ENCODE data around the gene SPPL2B. TPM values are rescaled to one million over a fixed set of nuclear protein-coding genes. Genes with fewer than 3 reads are reported as not detected.
"Not testable (repeated sequence)": the region's sequence is repeated elsewhere in the genome, so short reads cannot be mapped to it uniquely, and the experiment has no call there.

SPPL2B gene
- total and polyA plus RNA-seq, 4 donors, result 9.5 to 34.6 (median 21.4) TPM

GRCh38 chr19:2395293-2395829, 66.9 kb downstream of the SPPL2B start:
- H3K27ac ChIP-seq (ENCODE audit: low read depth in 1 of 2, low read length in 2 of 2), result peak overlapping the region; percentile 87 to 89
- 85% methylated on average over 18 of the region's 18 CpGs for WGBS
- H3K9ac ChIP-seq (ENCODE audit: low read depth in 1 of 2, low read length in 2 of 2); H3K9me3 ChIP-seq (ENCODE audit: control insufficient read depth in 4 of 4, low read length in 3 of 4); H3K36me3 ChIP-seq (ENCODE audit: control insufficient read depth in 4 of 4, insufficient read depth in 3 of 4, low read depth in 1 of 4, low read length in 3 of 4); DNase-seq (ENCODE audit: low spot score); H3K27me3 ChIP-seq (ENCODE audit: control insufficient read depth in 4 of 4, insufficient read depth in 4 of 4, low read length in 3 of 4); H3K4me3 ChIP-seq (ENCODE audit: low read depth in 1 of 3, low read length in 3 of 3): not testable (repeated sequence)
- peaks cover 4 to 23% (median 12%) of the 10 kb centered on the region in 4 donors for H3K4me1 ChIP-seq (ENCODE audit: control insufficient read depth in 4 of 4, insufficient read depth in 4 of 4, low read length in 3 of 4)

- H3K27me3 ChIP-seq (ENCODE audit: control insufficient read depth in 4 of 4, insufficient read depth in 4 of 4, low read length in 3 of 4); H3K36me3 ChIP-seq (ENCODE audit: control insufficient read depth in 4 of 4, insufficient read depth in 3 of 4, low read depth in 1 of 4, low read length in 3 of 4); H3K9me3 ChIP-seq (ENCODE audit: control insufficient read depth in 4 of 4, low read length in 3 of 4); DNase-seq (ENCODE audit: low spot score); H3K9ac ChIP-seq (ENCODE audit: low read depth in 1 of 2, low read length in 2 of 2); H3K27ac ChIP-seq (ENCODE audit: low read depth in 1 of 2, low read length in 2 of 2); H3K4me3 ChIP-seq (ENCODE audit: low read depth in 1 of 3, low read length in 3 of 3): not testable (repeated sequence)
- 95% methylated on average over 7 of the region's 7 CpGs for WGBS
- H3K4me1 ChIP-seq (ENCODE audit: control insufficient read depth in 4 of 4, insufficient read depth in 4 of 4, low read length in 3 of 4), result peaks cover 4 to 23% (median 12%) of the 10 kb centered on the region in 4 donors
Observed at GRCh38 chr19:2397173-2397572, 68.7 kb downstream of the SPPL2B start.

- H3K4me3 ChIP-seq (ENCODE audit: low read depth in 1 of 3, low read length in 3 of 3), result no peak overlapping the region
- WGBS, result 93% methylated on average over 14 of the region's 14 CpGs
- DNase-seq (ENCODE audit: low spot score), result no peak
Observed at GRCh38 chr19:2398735-2399305, 70.3 kb downstream of the SPPL2B start.

DNA sequence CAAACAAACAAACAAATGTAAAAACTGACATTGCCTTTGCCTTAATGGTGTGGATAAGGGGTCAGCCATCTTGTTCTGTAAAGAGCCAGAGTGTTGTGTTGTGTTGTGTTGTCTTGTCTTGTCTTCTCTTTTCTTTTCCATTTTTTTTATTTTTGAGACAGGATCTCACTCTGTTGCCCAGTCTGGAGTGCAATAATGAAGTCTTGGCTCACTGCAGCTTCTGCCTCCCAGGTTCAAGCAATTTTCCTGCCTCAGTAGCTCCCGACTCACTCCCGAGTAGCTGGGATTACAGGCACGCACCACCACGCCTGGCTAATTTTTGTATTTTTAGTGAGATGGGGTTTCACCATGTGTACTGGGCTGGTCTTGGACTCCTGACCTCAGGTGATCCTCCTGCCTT, 71.1 kb downstream of the SPPL2B start:
- H3K4me1 ChIP-seq (ENCODE audit: control insufficient read depth in 4 of 4, insufficient read depth in 4 of 4, low read length in 3 of 4), result peaks cover 4 to 20% (median 12%) of the 10 kb centered on the region in 4 donors
- no peak overlapping the region for H3K27ac ChIP-seq (ENCODE audit: low read depth in 1 of 2, low read length in 2 of 2)
- WGBS, result 94% methylated on average over 4 of the region's 4 CpGs
- TF ChIP-seq GABPA (IDR thresholded peaks at IDR 0.05 in 1 of 2, conservative IDR thresholded peaks at IDR 0.05 in 1 of 2) (no peak), RXRA (IDR thresholded peaks at IDR 0.05) (no peak), HNF4G (IDR thresholded peaks at IDR 0.05) (no peak), RAD21 (IDR thresholded peaks at IDR 0.05) (no peak), ZBTB33 (IDR thresholded peaks at IDR 0.05) (no peak), SP1 (IDR thresholded peaks at IDR 0.05) (no peak), HNF4A (conservative IDR thresholded peaks at IDR 0.05) (no peak), JUND (IDR thresholded peaks at IDR 0.05) (no peak), EGR1 (IDR thresholded peaks at IDR 0.05; ENCODE audit: low read depth in 2 of 2) (no peak)

More at GRCh38 chr19:2398735-2399305, 70.3 kb downstream of the SPPL2B start:
- Histone ChIP-seq H3K27ac (ENCODE audit: low read depth in 1 of 2, low read length in 2 of 2) (no peak overlapping the region), H3K9me3 (ENCODE audit: control insufficient read depth in 4 of 4, low read length in 3 of 4) (no peaks in the 10 kb centered on the region), H3K9ac (ENCODE audit: low read depth in 1 of 2, low read length in 2 of 2) (no peak overlapping the region), H3K36me3 (ENCODE audit: control insufficient read depth in 4 of 4, insufficient read depth in 3 of 4, low read depth in 1 of 4, low read length in 3 of 4) (no peaks in the 10 kb centered on the region), H3K27me3 (ENCODE audit: control insufficient read depth in 4 of 4, insufficient read depth in 4 of 4, low read length in 3 of 4) (no peaks in the 10 kb centered on the region), H3K4me1 (ENCODE audit: control insufficient read depth in 4 of 4, insufficient read depth in 4 of 4, low read length in 3 of 4) (peaks cover 4 to 23% (median 12%) of the 10 kb centered on the region in 4 donors)
- TF ChIP-seq ATF3 (IDR thresholded peaks at IDR 0.05) (no peak), ZBTB33 (IDR thresholded peaks at IDR 0.05) (no peak), HNF4G (IDR thresholded peaks at IDR 0.05) (no peak), YY1 (IDR thresholded peaks at IDR 0.05) (peak; percentile 52), FOXA2 (IDR thresholded peaks at IDR 0.05) (no peak), RXRA (IDR thresholded peaks at IDR 0.05) (no peak), RAD21 (IDR thresholded peaks at IDR 0.05) (no peak)

More for the DNA sequence above, 71.1 kb downstream of the SPPL2B start:
- Histone ChIP-seq H3K27me3 (ENCODE audit: control insufficient read depth in 4 of 4, insufficient read depth in 4 of 4, low read length in 3 of 4) (no peaks in the 10 kb centered on the region), H3K9ac (ENCODE audit: low read depth in 1 of 2, low read length in 2 of 2) (no peak overlapping the region), H3K9me3 (ENCODE audit: control insufficient read depth in 4 of 4, low read length in 3 of 4) (no peaks in the 10 kb centered on the region), H3K36me3 (ENCODE audit: control insufficient read depth in 4 of 4, insufficient read depth in 3 of 4, low read depth in 1 of 4, low read length in 3 of 4) (no peaks in the 10 kb centered on the region), H3K4me3 (ENCODE audit: low read depth in 1 of 3, low read length in 3 of 3) (no peak overlapping the region)
- DNase-seq (ENCODE audit: low spot score), result no peak

Data from liver (tissue), 9 donors.